Ascending aorta (tissue), 2 donors: ENCODE data around the gene KIF19. TPM values are rescaled to one million over a fixed set of nuclear protein-coding genes. Genes with fewer than 3 reads are reported as not detected.

Experiments used
- DNase-seq, 2 donors: peaks; one replicate each; pipeline ENCODE4 v3.0.0-alpha.2; 2019; ENCODE audit warnings: low spot score in 2 of 2
- H3K27ac ChIP-seq, 2 donors: fragments of 200-600 bp; sonication (generic); one replicate each; pipeline ENCODE4 v1.5.1; 2016 to 2017; ENCODE audit warnings: mild to moderate bottlenecking in 1 of 2
- H3K27me3 ChIP-seq: fragments of 200-600 bp; sonication (generic); one replicate; pipeline ENCODE4 v1.5.1; 2017
- H3K36me3 ChIP-seq, 2 donors: fragments of 200-600 bp; sonication (generic); one replicate each; pipeline ENCODE4 v1.5.1; 2016
- H3K4me1 ChIP-seq, 2 donors: fragments of 200-600 bp; sonication (generic); one replicate each; pipeline ENCODE4 v1.5.1; 2016 to 2017; ENCODE audit warnings: mild to moderate bottlenecking in 1 of 2
- H3K4me3 ChIP-seq, 2 donors: fragments of 200-600 bp; sonication (generic); one replicate each; pipeline ENCODE4 v1.5.1; 2016 to 2017; ENCODE audit warnings: mild to moderate bottlenecking in 1 of 2
- H3K9me3 ChIP-seq, 2 donors: fragments of 200-600 bp; sonication (generic); one replicate each; pipeline ENCODE4 v1.5.1; 2016
- intact Hi-C: fragments of 100-400 bp; cut with DNase I; formaldehyde crosslinking; loops from one replicate; pipeline ENCODE4 v1.15.1; 2023
- total RNA-seq: library from RNA; depleted of rRNA; stranded (reverse); fragments of >200 nt; gene quantifications from one replicate; pipeline ENCODE4 v1.1.0, GENCODE V29; 2016
- TF ChIP-seq, protein P1 (sequence below), 3 experiments: fragments of 200-600 bp in 2 of 3; fragments of 450-650 bp in 1 of 3; sonication (generic) in 2 of 3; IDR thresholded peaks; one replicate each; pipeline ENCODE4 v1.5.1; 2016 to 2019; ENCODE audit warnings: antibody characterized with exemption in 3 of 3, mild to moderate bottlenecking in 1 of 3, moderate library complexity in 1 of 3

KIF19 gene
- total RNA-seq, 1 donor from 2014 or later: 11.7 TPM

DNA sequence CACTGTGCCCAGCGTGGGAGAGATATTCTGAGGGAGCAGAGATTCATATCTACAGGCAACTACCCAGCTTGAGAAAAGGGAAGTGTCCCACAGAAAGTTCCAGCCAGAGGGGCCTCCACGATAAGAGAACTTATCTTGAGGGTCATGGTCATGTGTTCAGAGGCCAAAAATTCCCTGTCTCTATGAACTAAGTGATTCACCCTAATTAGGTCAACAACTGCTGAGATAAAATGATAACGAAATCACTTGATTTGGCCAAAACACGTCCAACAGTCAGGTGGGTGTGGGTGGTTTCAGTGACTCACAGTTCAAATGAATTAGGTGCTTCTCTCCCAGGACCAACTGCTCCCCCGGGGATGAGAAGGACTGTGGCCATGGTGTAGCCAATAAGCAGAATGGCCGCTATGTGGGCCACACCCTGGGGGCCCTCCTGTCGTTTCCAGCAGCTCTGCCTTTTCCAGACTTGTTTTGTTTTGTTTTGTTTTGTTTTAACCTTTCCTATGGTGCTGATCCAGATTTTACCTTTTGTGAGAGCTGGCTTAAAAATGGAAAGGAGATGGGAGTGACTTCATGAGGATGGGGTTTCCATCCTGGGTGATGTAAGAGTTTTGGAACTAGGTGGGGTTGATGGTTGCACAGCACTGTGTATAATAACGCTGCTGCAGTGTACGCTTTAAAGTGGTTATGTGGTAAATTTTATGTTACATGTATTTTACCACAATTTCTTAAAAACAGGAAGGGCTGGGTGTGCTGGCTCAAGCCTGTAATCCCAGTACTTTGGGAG is 43.2 kb upstream of the KIF19 start:
- intact Hi-C loops: no loop called here
- Histone ChIP-seq H3K4me3 (no peak overlapping the region), H3K27ac (no peak overlapping the region), H3K9me3 (no peaks in the 10 kb centered on the region), H3K27me3 (no peaks in the 10 kb centered on the region), H3K36me3 (no peaks in the 10 kb centered on the region), H3K4me1 (no peaks in the 10 kb centered on the region)
- DNase-seq: no peak
- TF ChIP-seq, protein P1, sequence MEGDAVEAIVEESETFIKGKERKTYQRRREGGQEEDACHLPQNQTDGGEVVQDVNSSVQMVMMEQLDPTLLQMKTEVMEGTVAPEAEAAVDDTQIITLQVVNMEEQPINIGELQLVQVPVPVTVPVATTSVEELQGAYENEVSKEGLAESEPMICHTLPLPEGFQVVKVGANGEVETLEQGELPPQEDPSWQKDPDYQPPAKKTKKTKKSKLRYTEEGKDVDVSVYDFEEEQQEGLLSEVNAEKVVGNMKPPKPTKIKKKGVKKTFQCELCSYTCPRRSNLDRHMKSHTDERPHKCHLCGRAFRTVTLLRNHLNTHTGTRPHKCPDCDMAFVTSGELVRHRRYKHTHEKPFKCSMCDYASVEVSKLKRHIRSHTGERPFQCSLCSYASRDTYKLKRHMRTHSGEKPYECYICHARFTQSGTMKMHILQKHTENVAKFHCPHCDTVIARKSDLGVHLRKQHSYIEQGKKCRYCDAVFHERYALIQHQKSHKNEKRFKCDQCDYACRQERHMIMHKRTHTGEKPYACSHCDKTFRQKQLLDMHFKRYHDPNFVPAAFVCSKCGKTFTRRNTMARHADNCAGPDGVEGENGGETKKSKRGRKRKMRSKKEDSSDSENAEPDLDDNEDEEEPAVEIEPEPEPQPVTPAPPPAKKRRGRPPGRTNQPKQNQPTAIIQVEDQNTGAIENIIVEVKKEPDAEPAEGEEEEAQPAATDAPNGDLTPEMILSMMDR (IDR thresholded peaks at IDR 0.05): no peak

DNA sequence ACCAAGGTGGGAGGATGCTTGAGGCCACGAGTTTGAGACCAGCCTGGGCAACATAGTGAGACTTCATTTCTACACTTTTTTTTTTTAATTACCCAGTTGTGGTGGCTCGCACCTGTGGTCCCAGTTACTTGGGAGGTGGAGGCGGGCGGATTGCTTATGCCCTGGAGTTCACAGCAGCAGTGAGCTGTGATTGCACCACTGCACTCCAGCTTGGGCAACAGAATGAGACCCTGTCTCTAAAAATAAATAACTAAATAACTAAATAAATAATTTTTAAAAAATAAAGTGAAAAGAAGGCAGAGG is 42.7 kb upstream of the KIF19 start:
- Histone ChIP-seq H3K4me3 (no peak overlapping the region), H3K4me1 (no peaks in the 10 kb centered on the region), H3K27me3 (no peaks in the 10 kb centered on the region), H3K27ac (no peak overlapping the region), H3K36me3 (no peaks in the 10 kb centered on the region), H3K9me3 (no peaks in the 10 kb centered on the region)
- no peak for DNase-seq
- TF ChIP-seq, protein P1 (IDR thresholded peaks at IDR 0.05): no peak
- intact Hi-C loops: no loop called here

DNA sequence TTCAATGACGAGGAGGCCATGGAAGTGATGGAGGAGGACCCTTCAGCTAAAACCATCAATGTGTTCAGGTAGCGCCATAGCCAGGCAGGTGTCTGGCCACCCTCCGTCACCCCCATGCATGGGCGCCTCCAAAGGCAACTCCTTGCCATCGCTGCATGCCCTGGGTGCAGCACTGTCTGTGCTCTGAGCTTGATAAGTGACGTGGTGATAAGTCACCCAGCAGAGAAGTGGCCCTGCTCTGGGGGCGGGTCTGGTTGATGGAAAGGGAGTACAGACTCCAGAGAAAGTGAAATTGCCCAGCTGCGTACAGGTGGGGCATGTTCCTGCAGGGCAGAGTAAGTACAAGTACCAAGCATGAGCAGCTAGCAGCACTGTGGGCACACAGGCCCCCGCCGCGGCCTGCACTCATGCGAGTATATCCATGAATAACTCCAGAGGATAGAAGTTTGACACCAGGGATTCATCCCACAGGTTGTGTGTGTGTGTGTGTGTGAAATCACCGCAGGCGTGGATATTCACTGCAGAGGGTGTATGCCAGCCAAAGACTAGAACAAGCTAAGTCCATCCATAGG is 38.9 kb upstream of the KIF19 start:
- Histone ChIP-seq H3K4me1 (no peaks in the 10 kb centered on the region), H3K36me3 (no peaks in the 10 kb centered on the region), H3K27me3 (no peaks in the 10 kb centered on the region), H3K27ac (no peak overlapping the region), H3K4me3 (no peak overlapping the region), H3K9me3 (no peaks in the 10 kb centered on the region)
- intact Hi-C loops: no loop called here
- DNase-seq: no peak
- TF ChIP-seq, protein P1 (IDR thresholded peaks at IDR 0.05): no peak

DNA sequence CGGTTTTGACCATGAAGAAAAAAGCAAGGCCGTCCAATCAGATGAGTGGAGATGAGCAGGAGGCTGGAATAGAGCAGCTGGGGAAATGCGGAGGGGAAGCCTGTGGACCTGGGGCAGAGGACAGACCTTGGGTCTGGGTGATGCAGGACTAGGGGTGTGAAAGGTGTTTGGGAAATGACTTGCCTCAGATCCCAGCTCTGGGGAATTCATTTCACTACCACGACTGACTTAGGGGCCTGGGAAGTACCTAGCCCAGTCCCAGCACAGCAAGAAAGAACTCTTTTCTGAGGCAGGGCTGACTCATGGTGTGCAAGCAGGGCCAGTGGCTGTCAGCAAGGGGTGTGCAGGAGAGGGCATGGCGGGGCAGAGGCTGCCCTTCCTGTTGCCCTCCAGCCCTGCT is 37.2 kb upstream of the KIF19 start:
- TF ChIP-seq, protein P1 (IDR thresholded peaks at IDR 0.05): no peak
- Histone ChIP-seq H3K27ac (no peak overlapping the region), H3K4me3 (no peak overlapping the region), H3K4me1 (no peaks in the 10 kb centered on the region), H3K9me3 (no peaks in the 10 kb centered on the region), H3K36me3 (no peaks in the 10 kb centered on the region), H3K27me3 (no peaks in the 10 kb centered on the region)
- DNase-seq: no peak
- intact Hi-C loops: no loop called here

DNA sequence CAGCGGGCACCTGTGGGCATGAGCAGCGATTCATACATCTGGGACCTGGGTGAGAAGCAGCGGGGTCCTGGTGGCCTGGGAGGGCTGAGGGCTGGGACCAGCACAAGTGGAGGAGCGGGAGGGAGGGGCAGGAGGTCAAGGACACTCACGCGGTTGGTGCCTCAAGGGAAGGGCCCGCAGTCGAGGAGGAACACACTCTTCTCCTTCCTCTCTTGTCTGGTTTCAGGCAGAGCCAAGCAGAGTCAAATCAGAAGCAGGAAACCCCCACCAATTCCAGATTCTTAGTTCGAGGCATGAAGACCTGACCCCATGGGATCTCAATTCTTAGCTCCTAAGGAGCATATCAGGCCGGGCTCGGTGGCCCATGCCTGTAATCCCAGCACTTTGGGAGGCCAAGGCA is 36.3 kb upstream of the KIF19 start:
- Histone ChIP-seq H3K4me1 (no peaks in the 10 kb centered on the region), H3K4me3 (no peak overlapping the region), H3K9me3 (no peaks in the 10 kb centered on the region), H3K27ac (no peak overlapping the region), H3K27me3 (no peaks in the 10 kb centered on the region), H3K36me3 (no peaks in the 10 kb centered on the region)
- TF ChIP-seq, protein P1 (IDR thresholded peaks at IDR 0.05): no peak
- intact Hi-C loops: no loop called here
- DNase-seq: no peak
